GM12891 (cell line): Measurements from ENCODE around the gene GRB2.

Source experiments
- POLR2A ChIP-seq: IDR thresholded peaks from 2 replicates; pipeline ENCODE4 v1.6.1; 2011; ENCODE audit warnings: low read depth, low read length, control low read depth
- POLR2AphosphoS5 ChIP-seq: IDR thresholded peaks from 2 replicates; pipeline ENCODE4 v1.6.1; 2011; ENCODE audit warnings: low read depth, low read length, control low read depth
- SPI1 ChIP-seq: IDR thresholded peaks from 2 replicates; pipeline ENCODE4 v1.6.1; 2011; ENCODE audit warnings: low read depth, low read length, control low read depth
- TAF1 ChIP-seq: IDR thresholded peaks from 2 replicates; pipeline ENCODE4 v1.6.1; 2011; ENCODE audit warnings: low read depth, low read length, control low read depth

GRCh38 chr17:75313941-75314551 is 91.4 kb downstream of the GRB2 start:
- TF ChIP-seq POLR2A = no peak
- TF ChIP-seq TAF1 = no peak
- TF ChIP-seq POLR2AphosphoS5 = no peak
- TF ChIP-seq SPI1 = peak; percentile 51
